ENCODE measurements around the gene PROCA1.

DNA sequence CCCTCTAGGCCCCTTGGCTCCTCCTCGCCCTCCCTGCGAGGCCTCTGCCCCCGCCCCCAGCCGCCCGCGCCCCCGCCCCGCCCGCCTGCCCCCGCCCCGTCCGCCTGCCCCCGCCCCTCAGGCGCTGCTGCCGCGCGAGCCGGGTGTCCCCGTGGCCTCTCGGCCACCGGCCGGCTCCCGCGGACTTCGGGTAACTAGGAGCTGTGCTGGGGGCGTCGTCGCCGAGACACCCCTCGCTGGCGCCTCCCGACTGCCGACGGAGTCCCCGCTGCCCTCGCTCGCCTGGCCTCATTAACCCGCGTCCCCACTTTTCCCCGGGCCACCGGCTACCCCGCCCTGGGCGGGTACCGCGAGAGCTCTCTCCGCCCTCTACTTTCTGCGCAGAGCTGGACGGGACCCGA, 14.5 kb upstream of the PROCA1 start, which contains the start of gene TLCD1:
- TF ChIP-seq CTCF (IDR thresholded peaks at IDR 0.05): no peak
- TF ChIP-seq POLR2A (IDR thresholded peaks at IDR 0.05): no peak

All from adrenal gland (tissue), 5 donors.